T47D (cell line): ENCODE measurements around the gene OPN4.

Experiments
- DNase-seq, 2 experiments: peaks; one replicate each; pipeline versions ENCODE4 v3.0.0 to v3.0.0-alpha.2; 2011 to 2012; ENCODE audit warnings: low read depth in 1 of 2, low spot score in 1 of 2
- JUND ChIP-seq: IDR thresholded peaks from 2 replicates; pipeline ENCODE4 v1.6.1; 2012; ENCODE audit warnings: low read depth
- in situ Hi-C: cut with HindIII; loops from 2 replicates; pipeline ENCODE4 v1.10.0; 2016; ENCODE audit warnings: low sequenced_read_pairs, low pct_unique_long_range_greater_than_20kb

Gene OPN4

GRCh38 chr10:86668297-86669165 is 14.2 kb downstream of the OPN4 start, which contains the start of gene LDB3:
TSS of gene LDB3 (plus strand) at chr10:86668511. CDS start at chr10:86668692, 181 bp downstream.
- no peak for TF ChIP-seq JUND
- in situ Hi-C loops = no loop called here

GRCh38 chr10:86670290-86670811 is 16.0 kb downstream of the OPN4 start:
- no peak for DNase-seq
- in situ Hi-C loops = no loop called here
- no peak for TF ChIP-seq JUND

More at GRCh38 chr10:86668297-86669165, 14.2 kb downstream of the OPN4 start, which contains the start of gene LDB3:
- DNase-seq = peak in 1 of 2 experiments; percentile 33

DNA sequence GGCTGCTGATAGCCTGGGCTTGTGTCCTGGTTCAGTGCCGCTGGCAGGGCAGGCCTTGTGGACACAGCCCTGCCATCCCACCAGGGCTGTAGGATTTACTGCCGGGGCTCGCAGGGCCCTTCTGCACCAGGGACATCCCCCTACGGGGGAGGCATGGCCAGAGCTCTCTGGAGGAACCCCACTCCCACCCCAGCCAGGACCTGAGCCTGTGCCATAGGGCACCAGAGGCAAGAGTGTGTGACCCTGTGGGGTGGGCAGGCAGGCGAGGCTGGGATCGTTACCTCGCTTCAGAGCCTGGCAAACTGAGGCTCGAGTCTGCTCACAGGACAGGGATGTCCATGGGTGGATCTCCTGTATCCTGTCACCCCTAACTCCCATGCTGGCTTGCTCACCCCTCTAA is 16.5 kb downstream of the OPN4 start:
- DNase-seq = no peak
- in situ Hi-C loops = no loop called here
- TF ChIP-seq JUND = no peak

DNA sequence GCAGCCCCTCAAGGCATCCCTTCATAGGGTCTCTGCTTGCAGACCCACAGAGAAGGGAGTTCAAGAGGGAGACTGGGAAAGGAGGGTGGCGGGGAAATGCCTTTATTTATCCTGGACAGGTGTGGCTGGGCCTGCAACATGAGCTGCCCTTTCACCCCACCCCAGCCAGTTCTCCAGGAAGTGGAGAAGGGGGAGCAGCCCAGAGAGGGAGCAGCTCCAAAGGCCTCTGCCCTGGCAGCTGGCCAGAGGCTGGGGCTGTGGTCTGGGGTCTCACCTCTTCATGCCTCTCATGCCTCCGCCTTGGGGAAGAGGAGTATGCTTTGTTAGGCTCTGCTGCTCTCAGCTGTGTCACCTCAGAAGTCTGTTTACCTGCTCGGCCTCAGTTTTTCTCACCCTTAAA is 17.1 kb downstream of the OPN4 start:
- peak in 1 of 2 experiments; percentile 51 for DNase-seq
- no peak for TF ChIP-seq JUND
- in situ Hi-C loops = no loop called here

- in situ Hi-C loops = no loop called here
- no peak for TF ChIP-seq JUND
- no peak for DNase-seq
These were observed 17.8 kb downstream of the OPN4 start for GRCh38 chr10:86671985-86672710.

DNA sequence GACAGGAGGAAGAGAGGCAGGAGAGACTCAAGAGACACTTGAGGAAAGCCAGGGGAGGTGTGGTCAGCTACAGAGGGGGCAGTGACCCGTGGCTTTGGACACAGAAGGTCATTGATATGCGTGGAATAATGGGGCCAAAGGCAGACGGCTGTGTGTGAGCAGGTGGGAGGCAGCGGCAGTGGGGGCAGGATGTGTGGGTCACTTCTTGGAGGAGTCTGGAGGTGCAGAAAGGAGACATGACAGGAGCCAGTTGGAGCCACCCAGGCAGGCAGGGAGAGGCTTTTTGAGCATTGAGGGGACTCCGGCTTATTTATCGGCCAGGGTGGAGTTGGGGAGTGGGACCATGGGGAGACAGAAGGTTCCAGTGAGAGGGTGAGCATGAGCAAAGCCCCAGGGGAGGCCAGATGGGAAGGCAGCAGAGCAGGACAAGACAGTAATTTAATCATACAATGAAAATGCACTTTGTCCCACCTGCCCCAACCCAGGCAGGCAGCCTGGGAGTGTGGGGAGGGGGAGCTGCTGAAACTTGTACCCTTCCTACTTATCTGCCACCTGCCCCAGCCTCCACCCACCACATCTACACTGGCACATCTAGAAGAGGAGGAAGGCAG is 19.0 kb downstream of the OPN4 start:
- in situ Hi-C loops = no loop called here
- DNase-seq = no peak
- no peak for TF ChIP-seq JUND

DNA sequence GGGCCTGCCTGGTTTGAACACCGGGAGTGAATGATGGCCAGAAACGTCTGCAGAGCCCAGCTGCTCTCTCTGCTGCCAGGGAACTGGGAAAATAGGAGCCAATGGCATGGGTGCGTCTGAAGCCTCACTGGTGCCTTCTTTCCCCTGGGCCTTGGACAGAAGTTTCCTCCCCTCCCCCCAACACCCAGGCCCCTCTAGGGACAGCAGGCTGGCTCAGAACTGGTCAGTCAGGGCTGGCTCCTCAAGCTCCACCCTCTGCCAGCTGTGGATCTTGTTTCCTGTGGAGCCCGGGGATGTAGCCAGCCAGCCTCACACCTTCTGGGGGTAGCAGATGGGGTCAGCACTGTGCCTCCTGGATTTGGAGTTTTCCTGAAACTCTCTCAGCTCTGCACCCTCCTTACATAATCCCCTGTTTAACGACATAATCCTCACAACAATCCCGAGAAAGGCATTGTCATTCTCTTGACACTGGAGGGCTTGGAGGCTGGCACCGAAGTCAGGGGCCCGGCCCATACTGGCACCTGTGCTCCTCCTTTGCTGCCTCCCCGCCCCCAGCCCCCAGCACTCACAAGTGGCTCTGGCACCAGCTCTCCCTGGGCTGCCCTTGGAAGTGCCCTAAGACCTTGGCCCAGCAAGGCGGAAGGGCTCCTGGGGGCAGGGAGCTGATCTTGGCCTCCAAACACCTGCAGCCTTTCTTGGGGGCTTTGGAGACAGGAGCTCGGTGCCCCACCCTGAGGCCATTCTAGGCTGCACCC is 19.7 kb downstream of the OPN4 start:
- in situ Hi-C loops = no loop called here
- DNase-seq = peak; percentile 55 to 68
- TF ChIP-seq JUND = no peak

DNA sequence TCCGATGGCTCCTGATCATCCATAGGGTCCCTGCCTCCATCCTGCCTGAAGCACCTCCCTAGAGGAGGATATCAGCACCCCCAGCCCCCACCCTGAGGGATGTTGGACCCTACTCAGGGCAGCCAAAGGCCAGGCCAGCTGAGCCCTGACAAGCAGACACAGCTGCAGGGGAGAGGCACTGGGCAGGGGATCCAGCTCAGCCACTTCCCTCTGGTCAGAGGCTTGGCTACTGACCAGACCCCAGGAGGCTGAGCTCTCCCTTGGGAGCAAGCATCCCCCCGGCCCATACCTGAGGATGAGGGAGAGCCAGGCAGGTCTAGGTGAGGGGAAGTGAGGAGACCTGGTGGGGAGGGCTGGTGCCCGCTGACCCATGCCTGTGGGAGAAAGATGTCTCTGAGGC is 20.6 kb downstream of the OPN4 start:
- TF ChIP-seq JUND = no peak
- DNase-seq = no peak
- in situ Hi-C loops = no loop called here

GRCh38 chr10:86677374-86677773 is 23.0 kb downstream of the OPN4 start:
- TF ChIP-seq JUND = no peak
- no peak for DNase-seq
- in situ Hi-C loops = no loop called here

DNA sequence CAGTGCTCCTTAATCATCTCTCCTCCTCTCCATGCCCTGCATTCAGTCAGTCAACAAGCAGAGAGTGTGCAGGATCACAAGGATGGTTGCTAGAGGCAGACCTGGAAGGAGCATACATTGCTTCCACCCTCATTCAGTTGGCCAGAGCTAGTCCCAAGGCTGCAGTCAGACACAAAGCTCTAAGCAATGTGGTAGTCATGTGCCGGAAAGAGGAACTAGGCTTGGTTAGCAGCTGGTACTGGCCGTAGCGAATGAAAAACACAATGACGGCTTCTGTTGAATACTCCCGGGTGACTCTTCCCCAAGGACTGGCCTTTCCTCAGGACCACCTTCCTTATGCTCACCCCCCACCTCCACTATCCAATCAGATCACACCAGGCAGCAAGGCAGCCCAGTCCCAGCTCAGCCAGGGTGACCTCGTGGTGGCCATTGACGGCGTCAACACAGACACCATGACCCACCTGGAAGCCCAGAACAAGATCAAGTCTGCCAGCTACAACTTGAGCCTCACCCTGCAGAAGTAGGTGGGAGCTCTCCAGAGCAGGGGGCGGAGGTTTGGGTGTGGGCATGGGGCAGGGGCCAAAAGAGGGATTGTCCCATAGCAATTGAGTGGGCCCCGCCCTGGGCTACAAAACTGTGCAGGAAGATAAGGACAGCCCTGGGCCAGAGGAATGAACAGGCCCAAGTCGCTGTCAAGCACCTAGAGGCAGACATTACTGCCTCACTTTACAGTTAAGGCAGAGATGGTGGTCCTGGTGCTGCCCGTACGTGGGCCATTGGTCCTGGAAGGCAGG is 24.8 kb downstream of the OPN4 start:
- in situ Hi-C loops = no loop called here
- no peak for DNase-seq
- TF ChIP-seq JUND = no peak

- no peak for DNase-seq
- TF ChIP-seq JUND = no peak
- in situ Hi-C loops = no loop called here
These were observed 26.7 kb downstream of the OPN4 start for GRCh38 chr10:86681047-86681446.
